HCT116 (cell line): Measurements from ENCODE around the gene VEZF1. TPM values are rescaled to one million over a fixed set of nuclear protein-coding genes. Genes with fewer than 3 reads are reported as not detected.

Experiments used
- ATAC-seq: fragments of 200-7000 bp; cut with Tn5 transposase; 2 replicates; pipeline ENCODE4 v1.9.1; 2020; ENCODE audit warnings: mild to moderate bottlenecking, moderate library complexity
- BruUV-seq: library from RNA; stranded (reverse); fragments of 400-500 nt; replicated peaks from 2 replicates; lab custom pipeline; 2021; lab: Mats Ljungman, UMichigan
- CTCF ChIA-PET: fragments of 300-600 bp; sonication (Branson Sonifier 250); formaldehyde crosslinking; loops from one replicate; lab custom pipeline; 2021; ENCODE audit warnings: antibody characterized with exemption; lab: Charles Lee
- POLR2A ChIA-PET: fragments of 300-600, 350-600 bp; sonication (Branson Sonifier 250); formaldehyde crosslinking; loops from one replicate; lab custom pipeline; 2021; ENCODE audit warnings: antibody characterized with exemption; lab: Charles Lee
- RAD21 ChIA-PET, 2 experiments: fragments of 300-600 bp; sonication (Branson Sonifier 250); formaldehyde crosslinking; loops; one replicate each; lab custom pipeline; 2023; ENCODE audit warnings: low total read pairs in 2 of 2; ENCODE audit not compliant: uncharacterized antibody in 2 of 2, unreplicated experiment in 2 of 2, low non-redundant PET in 1 of 2; lab: Charles Lee
- DNase-seq: peaks from one replicate; pipeline ENCODE4 v3.0.0-alpha.2; 2010; ENCODE audit warnings: low read depth, low spot score
- H2AFZ ChIP-seq: fragments of 200-600 bp; shearing (Covaris generic), sonication (generic); 2 replicates; pipeline ENCODE4 v1.6.1; 2017; ENCODE audit warnings: low read depth, mixed run types, mixed read lengths, antibody characterized with exemption, low read length; ENCODE audit not compliant: poor library complexity, severe bottlenecking
- H3K27ac ChIP-seq: 2 replicates; pipeline ENCODE4 v1.5.1; 2012; ENCODE audit warnings: low read depth, low read length
- H3K27me3 ChIP-seq: fragments of 200-600 bp; sonication (generic); 2 replicates; pipeline ENCODE4 v1.6.1; 2016; ENCODE audit warnings: mixed run types, low read length, mixed read lengths; ENCODE audit not compliant: insufficient read depth
- H3K36me3 ChIP-seq, 2 experiments: fragments of 200-500 bp in 1 of 2; fragments of 200-600 bp in 1 of 2; sonication (Bioruptor generic) in 1 of 2; sonication (generic) in 1 of 2; 2 replicates each; pipeline versions ENCODE4 v1.5.1 to v1.6.1; 2014 to 2016; ENCODE audit warnings: low read length in 2 of 2, inconsistent platforms in 1 of 2, mixed read lengths in 1 of 2, mixed run types in 1 of 2; ENCODE audit not compliant: insufficient read depth in 2 of 2, control insufficient read depth in 1 of 2
- H3K4me1 ChIP-seq, 2 experiments: fragments of 200-600 bp in 1 of 2; sonication (generic) in 1 of 2; 2 replicates each; pipeline versions ENCODE4 v1.5.1 to v1.6.1; 2012 to 2017; ENCODE audit warnings: low read length in 2 of 2, inconsistent platforms in 1 of 2, mild to moderate bottlenecking in 1 of 2, mixed read lengths in 1 of 2, mixed run types in 1 of 2, moderate library complexity in 1 of 2; ENCODE audit not compliant: insufficient read depth in 2 of 2, control insufficient read depth in 1 of 2
- H3K4me2 ChIP-seq: fragments of 200-600 bp; sonication (generic); 2 replicates; pipeline ENCODE4 v1.6.1; 2017; ENCODE audit warnings: mixed run types, low read length, mixed read lengths
- H3K4me3 ChIP-seq, 2 experiments: fragments of 200-600 bp in 1 of 2; sonication (generic) in 1 of 2; replicated peaks in 1 of 2; 2 replicates each; pipeline ENCODE4 v1.5.1; 2011 to 2016; ENCODE audit warnings: low read length in 2 of 2, control low read depth in 1 of 2, low read depth in 1 of 2, mild to moderate bottlenecking in 1 of 2, mixed read lengths in 1 of 2, mixed run types in 1 of 2
- H3K79me2 ChIP-seq: fragments of 200-600 bp; sonication (generic); 2 replicates; pipeline ENCODE4 v1.6.1; 2017; ENCODE audit warnings: mild to moderate bottlenecking, mixed run types, low read length, moderate library complexity, mixed read lengths; ENCODE audit not compliant: insufficient read depth
- H3K9ac ChIP-seq: fragments of 200-600 bp; sonication (generic); 2 replicates; pipeline ENCODE4 v1.6.1; 2016; ENCODE audit warnings: low read length, mixed read lengths
- H3K9me2 ChIP-seq: fragments of 200-600 bp; sonication (generic), shearing (Covaris generic); 2 replicates; pipeline ENCODE4 v1.6.1; 2017; ENCODE audit warnings: mixed run types, mild to moderate bottlenecking, moderate library complexity; ENCODE audit not compliant: insufficient read depth
- H3K9me3 ChIP-seq, 2 experiments: fragments of 200-500 bp in 1 of 2; fragments of 200-600 bp in 1 of 2; sonication (Bioruptor generic) in 1 of 2; sonication (generic) in 1 of 2; 2 replicates each; pipeline ENCODE4 v1.6.1; 2014 to 2017; ENCODE audit warnings: low read length in 2 of 2, mixed read lengths in 2 of 2, inconsistent platforms in 1 of 2, low read depth in 1 of 2, mild to moderate bottlenecking in 1 of 2, mixed run types in 1 of 2, moderate library complexity in 1 of 2; ENCODE audit not compliant: control insufficient read depth in 1 of 2, insufficient read depth in 1 of 2
- H4K20me1 ChIP-seq: fragments of 200-600 bp; sonication (generic), shearing (Covaris generic); 2 replicates; pipeline ENCODE4 v1.6.1; 2017; ENCODE audit warnings: mixed run types, mild to moderate bottlenecking, moderate library complexity; ENCODE audit not compliant: insufficient read depth
- ATF3 ChIP-seq: IDR thresholded peaks from 2 replicates; pipeline ENCODE4 v1.6.1; 2012
- CEBPB ChIP-seq: IDR thresholded peaks from 2 replicates; pipeline ENCODE4 v1.6.1; 2012; ENCODE audit warnings: low read depth
- EZH2phosphoT487 ChIP-seq: fragments of 200-600 bp; IDR thresholded peaks from 2 replicates; pipeline ENCODE4 v1.6.1; 2018; ENCODE audit warnings: antibody characterized with exemption, borderline replicate concordance
- POLR2A ChIP-seq: IDR thresholded peaks from 2 replicates; pipeline ENCODE4 v1.7.0; 2011; ENCODE audit warnings: borderline replicate concordance; ENCODE audit not compliant: insufficient read depth, insufficient read length; ENCODE audit errors: extremely low read depth
- POLR2AphosphoS5 ChIP-seq: IDR thresholded peaks from 2 replicates; pipeline ENCODE4 v1.6.1; 2011; ENCODE audit warnings: mild to moderate bottlenecking, low read depth, low read length, moderate library complexity
- TCF7L2 ChIP-seq: IDR thresholded peaks from 2 replicates; pipeline ENCODE4 v1.7.0; 2011; ENCODE audit warnings: borderline replicate concordance, inconsistent platforms; ENCODE audit not compliant: insufficient read depth, insufficient read length; ENCODE audit errors: extremely low read depth
- ZBTB33 ChIP-seq: IDR thresholded peaks from 2 replicates; pipeline ENCODE4 v1.6.1; 2011; ENCODE audit warnings: mild to moderate bottlenecking, low read length, moderate library complexity; ENCODE audit not compliant: insufficient replicate concordance; ENCODE audit errors: extremely low read depth
- intact Hi-C: fragments of 100-400 bp; cut with micrococcal nuclease; formaldehyde crosslinking; loops from 2 replicates; pipeline ENCODE4 v1.10.0; 2022
- total RNA-seq: library from RNA; stranded (reverse); gene quantifications from one replicate; pipeline ENCODE4 v1.2.1, GENCODE V29; 2021; ENCODE audit not compliant: unreplicated experiment

The VEZF1 gene
- total RNA-seq, 1 experiment from 2014 or later = 70.2 TPM

GRCh38 chr17:57993471-57994365 lies 5.7 kb upstream of the VEZF1 start:
- Histone ChIP-seq H3K36me3 (peaks cover 21 to 45% of the 10 kb centered on the region in 2 experiments), H2AFZ (no peak overlapping the region), H3K9ac (0 out of 2 replicates have a peak overlapping the region, but pooled peaks have one; percentile 4), H3K9me3 (no peaks in the 10 kb centered on the region), H4K20me1 (peaks cover 17% of the 10 kb centered on the region; the same call in 1 of the 2 replicates), H3K9me2 (no peaks in the 10 kb centered on the region), H3K4me3 (no peak overlapping the region), H3K27me3 (no peaks in the 10 kb centered on the region), H3K4me2 (peak overlapping the region; percentile 1; the same call in 1 of the 2 replicates), H3K4me1 (peaks cover 55 to 93% of the 10 kb centered on the region in 2 experiments), H3K79me2 (peaks cover 50% of the 10 kb centered on the region), H3K27ac (peak overlapping the region; percentile 23; the same call in 1 of the 2 replicates)
- no TSS peak for BruUV-seq
- ChIA-PET RAD21 (interaction anchor here in 1 of 2 experiments (0.7 to 2.1 kb wide), 3 partner anchors 133 to 233 kb away, joined by 3 to 6 read pairs (median 3); no protein-coding TSS in a partner anchor), POLR2A (interaction anchor here (0.7 to 2.0 kb wide), 5 partner anchors 13 to 133 kb away, joined by 3 to 8 read pairs (median 3); no protein-coding TSS in a partner anchor), CTCF (interaction anchor here (0.7 to 15.4 kb wide), 4 partner anchors 107 to 144 kb away, joined by 3 to 288 read pairs (median 4); partner anchors contain the start of gene MRPS23)
- ATAC-seq (no peak), DNase-seq (no peak)
- intact Hi-C loops = loop anchor here (2.0 kb wide), 2 partner anchors 77 to 143 kb away; partner anchors contain the start of gene MRPS23
- TF ChIP-seq ZBTB33 (no peak), TCF7L2 (no peak), POLR2AphosphoS5 (peak; percentile 58; the same call in 1 of the 2 replicates), POLR2A (no peak), EZH2phosphoT487 (no peak), ATF3 (no peak), CEBPB (no peak)
